LNCAP (cell line): Measurements from ENCODE around the gene MTHFD1L.

ENCODE experiments used
- TF ChIP-seq, protein P1 (sequence below): fragments of 450-650 bp; IDR thresholded peaks from 2 replicates; pipeline ENCODE4 v1.5.1; 2017; ENCODE audit warnings: mild to moderate bottlenecking

The MTHFD1L gene

GRCh38 chr6:150991487-150991886 lies 126.0 kb downstream of the MTHFD1L start:
- TF ChIP-seq, protein P1, sequence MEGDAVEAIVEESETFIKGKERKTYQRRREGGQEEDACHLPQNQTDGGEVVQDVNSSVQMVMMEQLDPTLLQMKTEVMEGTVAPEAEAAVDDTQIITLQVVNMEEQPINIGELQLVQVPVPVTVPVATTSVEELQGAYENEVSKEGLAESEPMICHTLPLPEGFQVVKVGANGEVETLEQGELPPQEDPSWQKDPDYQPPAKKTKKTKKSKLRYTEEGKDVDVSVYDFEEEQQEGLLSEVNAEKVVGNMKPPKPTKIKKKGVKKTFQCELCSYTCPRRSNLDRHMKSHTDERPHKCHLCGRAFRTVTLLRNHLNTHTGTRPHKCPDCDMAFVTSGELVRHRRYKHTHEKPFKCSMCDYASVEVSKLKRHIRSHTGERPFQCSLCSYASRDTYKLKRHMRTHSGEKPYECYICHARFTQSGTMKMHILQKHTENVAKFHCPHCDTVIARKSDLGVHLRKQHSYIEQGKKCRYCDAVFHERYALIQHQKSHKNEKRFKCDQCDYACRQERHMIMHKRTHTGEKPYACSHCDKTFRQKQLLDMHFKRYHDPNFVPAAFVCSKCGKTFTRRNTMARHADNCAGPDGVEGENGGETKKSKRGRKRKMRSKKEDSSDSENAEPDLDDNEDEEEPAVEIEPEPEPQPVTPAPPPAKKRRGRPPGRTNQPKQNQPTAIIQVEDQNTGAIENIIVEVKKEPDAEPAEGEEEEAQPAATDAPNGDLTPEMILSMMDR = no peak

DNA sequence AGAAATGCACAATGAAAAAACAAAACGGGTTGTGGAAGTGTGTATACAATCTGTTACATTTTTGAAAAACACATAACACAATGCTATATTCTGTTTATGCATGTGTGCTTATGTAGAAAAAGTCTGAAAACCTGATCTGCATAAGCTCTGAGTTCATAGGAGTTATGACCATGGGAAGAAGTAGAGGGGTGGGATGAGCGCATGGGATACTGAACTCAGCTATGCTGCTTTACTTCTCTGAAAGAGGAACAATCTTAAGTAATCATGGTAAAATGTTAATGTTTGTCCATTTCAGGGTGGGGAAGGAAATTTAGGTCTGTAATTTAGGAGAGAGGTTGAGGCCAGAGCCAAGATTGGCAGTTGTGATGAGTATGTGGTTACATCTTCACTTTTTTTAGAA lies 126.8 kb downstream of the MTHFD1L start:
- TF ChIP-seq, protein P1 = no peak

GRCh38 chr6:150992703-150993102 lies 127.2 kb downstream of the MTHFD1L start:
- TF ChIP-seq, protein P1 = no peak

DNA sequence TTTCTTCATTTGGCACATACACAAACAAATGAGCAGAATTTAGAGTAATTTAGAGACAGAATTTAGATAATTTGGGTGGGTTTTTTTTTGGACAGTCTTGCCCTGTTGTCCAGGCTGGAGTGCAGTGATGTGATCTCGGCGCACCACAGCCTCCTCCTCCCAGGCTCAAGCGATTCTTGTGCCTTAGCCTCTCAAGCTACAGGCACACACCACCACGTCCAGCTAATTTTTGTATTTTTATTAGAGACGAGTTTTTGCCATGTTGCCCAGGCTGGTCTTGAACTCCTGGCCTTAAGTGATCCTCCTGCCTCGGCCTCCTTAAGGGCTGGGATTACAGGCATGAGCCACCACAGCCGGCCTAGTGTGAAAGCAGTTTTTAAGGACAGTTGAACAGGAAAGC lies 127.8 kb downstream of the MTHFD1L start:
- TF ChIP-seq, protein P1 = no peak

GRCh38 chr6:150994026-150994425 lies 128.5 kb downstream of the MTHFD1L start:
- TF ChIP-seq, protein P1 = no peak

- TF ChIP-seq, protein P1 = no peak
Observed at GRCh38 chr6:150996968-150997367, 131.5 kb downstream of the MTHFD1L start.

DNA sequence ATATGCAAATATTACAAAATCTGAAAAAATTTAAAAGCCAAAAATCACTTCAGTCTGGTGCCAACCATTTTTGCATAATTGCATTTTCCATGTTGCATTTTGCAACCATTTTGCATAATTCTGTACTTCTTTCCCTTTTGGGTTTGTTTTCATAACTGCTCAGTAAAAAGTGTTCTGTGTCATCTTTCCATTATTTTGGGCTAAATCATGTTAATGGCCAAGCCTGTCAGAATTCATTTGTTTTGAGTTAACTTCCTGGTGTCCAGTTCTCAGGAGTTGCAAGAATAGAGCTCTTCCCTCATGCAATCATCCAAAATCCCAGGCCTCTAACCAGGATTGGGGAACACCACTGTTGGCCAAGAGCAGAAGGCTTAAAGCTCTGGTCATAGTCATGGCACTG lies 133.6 kb downstream of the MTHFD1L start:
- TF ChIP-seq, protein P1 = no peak

GRCh38 chr6:150999576-150999975 lies 134.1 kb downstream of the MTHFD1L start:
- TF ChIP-seq, protein P1 = no peak
